ENCODE data around the gene RARG.
"Not testable (repeated sequence)": the region's sequence is repeated elsewhere in the genome, so short reads cannot be mapped to it uniquely, and the experiment has no call there.

RARG gene

DNA sequence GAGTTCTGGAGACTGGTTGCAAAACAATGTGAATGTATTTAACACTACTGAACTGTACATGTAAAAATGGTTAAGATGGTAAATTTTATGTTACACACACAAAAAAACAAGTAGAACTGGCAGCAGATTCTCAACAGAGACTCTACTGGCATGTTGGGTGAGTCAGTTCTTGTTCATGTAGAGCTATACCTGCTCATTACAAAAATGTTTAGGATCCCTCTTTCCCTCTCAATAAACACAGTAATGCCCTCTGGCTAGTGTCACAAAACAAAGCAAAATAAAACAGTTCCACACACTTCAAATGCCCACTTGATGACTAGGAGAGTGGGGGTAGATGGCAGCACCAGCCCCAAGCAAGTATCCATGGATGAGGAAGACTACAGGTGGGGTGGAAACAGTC lies 65.2 kb downstream of the RARG start:
- DNase-seq: no peak

- not testable (repeated sequence) for DNase-seq
These were observed 69.0 kb downstream of the RARG start for GRCh38 chr12:53163008-53163407.

DNA sequence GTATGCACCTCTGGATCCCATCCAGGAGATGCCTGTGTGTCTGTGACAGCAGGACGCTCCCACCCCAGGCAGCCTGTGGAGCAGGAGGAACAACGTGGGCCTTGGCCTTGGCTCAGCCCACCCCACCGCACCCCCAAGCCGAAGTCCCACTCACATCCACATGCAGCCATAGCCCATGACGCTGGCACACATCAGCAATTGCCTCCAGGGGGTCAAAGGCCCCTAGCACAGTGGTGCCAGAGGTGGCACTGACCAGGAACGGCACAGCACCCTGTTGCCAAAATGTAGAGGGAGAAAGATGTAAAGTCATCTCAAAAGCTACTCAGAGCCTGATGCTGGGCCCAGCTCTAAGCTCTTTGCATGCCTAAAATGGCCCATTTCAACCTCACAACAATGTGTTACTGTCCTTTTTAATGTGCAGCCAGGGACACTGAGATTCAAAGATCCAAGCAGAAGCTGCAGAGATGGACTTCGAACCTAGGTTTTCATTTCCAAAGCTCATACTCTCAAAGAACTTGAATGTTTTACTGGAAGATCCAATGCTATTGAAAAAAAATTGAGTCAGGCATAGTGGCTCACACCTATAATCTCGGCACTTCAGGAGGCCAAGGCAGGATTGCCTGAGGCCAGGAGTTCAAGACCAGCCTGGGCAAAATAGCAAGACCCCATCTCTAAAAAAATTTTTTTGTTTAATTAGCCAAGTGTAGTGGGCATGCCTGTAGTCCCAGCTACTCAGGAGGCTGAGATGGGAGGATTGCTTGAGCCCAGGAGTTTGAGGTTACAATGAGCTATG lies 70.7 kb downstream of the RARG start:
- no peak for DNase-seq

GRCh38 chr12:53160673-53161072 lies 71.3 kb downstream of the RARG start:
- DNase-seq: no peak

Measured in NCI-H1436 (cell line).